ENCODE measurements around the gene FOXG1.

DNA sequence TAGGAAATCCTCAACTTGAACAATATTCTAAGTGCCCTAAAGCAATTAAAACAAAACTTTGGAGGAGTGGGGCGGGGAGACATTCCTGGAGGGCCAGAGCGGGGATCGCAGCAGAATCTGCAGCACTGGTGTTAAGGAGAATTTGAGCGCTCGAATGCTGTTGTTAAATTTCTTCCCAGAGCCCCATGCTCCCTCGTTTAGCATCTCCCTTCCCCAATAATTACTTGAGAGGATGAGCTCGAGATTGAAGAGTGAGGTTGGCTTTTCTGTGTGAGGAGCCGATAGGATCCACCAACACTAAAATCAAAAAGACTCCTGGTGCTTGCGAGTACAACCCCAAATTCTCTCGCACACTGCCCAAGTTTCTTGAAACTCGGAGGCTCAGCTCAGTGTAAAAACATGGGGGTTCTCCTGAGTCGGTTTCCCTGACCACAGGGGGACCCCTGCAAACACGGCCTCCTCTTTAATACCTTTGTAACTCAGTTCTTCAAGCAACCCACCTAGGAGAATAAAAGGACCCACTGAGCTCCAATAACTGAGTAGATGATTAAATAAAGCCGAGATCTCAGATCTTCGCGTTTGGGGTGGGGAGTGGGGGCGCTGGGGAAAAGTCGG, 10.2 kb upstream of the FOXG1 start:
- no peak for TF ChIP-seq CTCF (IDR thresholded peaks at IDR 0.05; ENCODE audit: low read length)
- TF ChIP-seq EZH2 (IDR thresholded peaks at IDR 0.05; ENCODE audit: borderline replicate concordance, low read length): no peak

Data from OCI-LY1 (cell line).